Left lung (tissue), 14 donors: ENCODE measurements around the gene SORL1. TPM values are rescaled to one million over a fixed set of nuclear protein-coding genes. Genes with fewer than 3 reads are reported as not detected.
"Not testable (repeated sequence)": the region's sequence is repeated elsewhere in the genome, so short reads cannot be mapped to it uniquely, and the experiment has no call there.

ENCODE experiments used
- ATAC-seq: fragments of 200-7000 bp; cut with Tn5 transposase; one replicate; pipeline ENCODE4 v1.9.1; 2020; ENCODE audit warnings: moderate library complexity
- DNase-seq, 4 donors: peaks; one replicate each; pipeline ENCODE4 v3.0.0-alpha.2; 2013 to 2020
- H3K27ac ChIP-seq, 2 donors: fragments of 200-600 bp; sonication (generic) in 1 of 2; one replicate each; pipeline versions ENCODE4 v1.5.0 to v1.8.0; 2020 to 2021
- H3K27me3 ChIP-seq, 2 donors: fragments of 200-600 bp; sonication (generic) in 1 of 2; one replicate each; pipeline versions ENCODE4 v1.5.0 to v1.8.0; 2020 to 2021
- H3K36me3 ChIP-seq, 2 donors: fragments of 200-600 bp; sonication (generic) in 1 of 2; one replicate each; pipeline versions ENCODE4 v1.5.0 to v1.8.0; 2020 to 2021
- H3K4me1 ChIP-seq, 2 donors: fragments of 200-600 bp; one replicate each; pipeline ENCODE4 v1.8.0; 2021
- H3K4me3 ChIP-seq, 2 donors: fragments of 200-600 bp; sonication (generic) in 1 of 2; one replicate each; pipeline versions ENCODE4 v1.5.0 to v1.8.0; 2020 to 2021; ENCODE audit warnings: mild to moderate bottlenecking in 1 of 2
- H3K9me3 ChIP-seq, 2 donors: fragments of 200-600 bp; sonication (generic) in 1 of 2; one replicate each; pipeline versions ENCODE4 v1.5.0 to v1.8.0; 2020 to 2021
- CTCF ChIP-seq, 2 donors: fragments of 200-600 bp; sonication (generic) in 1 of 2; IDR thresholded peaks; one replicate each; pipeline versions ENCODE4 v1.5.0 to v1.8.0; 2021; ENCODE audit warnings: antibody characterized with exemption in 2 of 2
- intact Hi-C, 2 donors: fragments of 100-400 bp; cut with DNase I; formaldehyde crosslinking; loops; one replicate each; pipeline versions ENCODE4 v1.11.2 to v1.14.2; 2022
- long read RNA-seq, 12 donors: library from polyadenylated mRNA in 2 of 12; unstranded in 2 of 12; transcript quantifications; one replicate each; pipeline ENCODE4 v2.0.0 and lab custom pipeline, GENCODE V29; 2019 to 2026
- polyA plus RNA-seq, 6 donors: library from polyadenylated mRNA; unstranded; fragments of 120-200 nt; gene quantifications; one replicate each; pipeline ENCODE4 v1.2.1, GENCODE V29; 2013; ENCODE audit not compliant: insufficient read length in 6 of 6
- total RNA-seq, 2 donors: library from RNA; stranded (reverse); fragmentation: NEBNext Ultra II Directional; extraction: Animal tissue kit (Norgen Biotek cat#: 25700); gene quantifications; one replicate each; pipeline ENCODE4 v1.2.1, GENCODE V29; 2021
- donor health status: DM: no; HTN: yes; CAD: no.
- donor health status: DM: no; HTN: no; CAD: no.

The SORL1 gene
- total RNA-seq, result 100 to 1,000 TPM in 1 of 2 donors, 10 to 100 TPM in 1; 44.9 to 114 TPM
- polyA plus RNA-seq, result 10 to 100 TPM; 29.8 to 36.5 (median 32.0) TPM
- long read RNA-seq, donor 1, transcript SORL1-205 (2 exons, 1,765 nt), result major isoform, 25 of 27 reads
- long read RNA-seq, donor 1, partial matches to known transcripts, result 0 of 27 reads
- long read RNA-seq, donor 1, other reads (novel, unspliced or antisense), result 0 of 27 reads
- long read RNA-seq, donor 2, transcript SORL1-205 (2 exons, 1,765 nt), result major isoform, 19 of 19 reads
- long read RNA-seq, donor 2, partial matches to known transcripts, result 0 of 19 reads
- long read RNA-seq, donor 2, other reads (novel, unspliced or antisense), result 0 of 19 reads
- long read RNA-seq, donor 3, transcript SORL1-205 (2 exons, 1,765 nt), result major isoform, 14 of 14 reads
- long read RNA-seq, donor 3, partial matches to known transcripts, result 0 of 14 reads
- long read RNA-seq, donor 3, other reads (novel, unspliced or antisense), result 0 of 14 reads
- long read RNA-seq, donor 4, partial matches to known transcripts, result 1 of 5 reads
- long read RNA-seq, donor 4, other reads (novel, unspliced or antisense), result 4 of 5 reads
- long read RNA-seq, donor 5, full-length matches to known transcripts, result 13 of 13 reads
- long read RNA-seq, donor 5, partial matches to known transcripts, result 0 of 13 reads
- long read RNA-seq, donor 5, other reads (novel, unspliced or antisense), result 0 of 13 reads
- long read RNA-seq, donor 6, transcript SORL1-205 (2 exons, 1,765 nt), result major isoform, 11 of 30 reads
- long read RNA-seq, donor 6, partial matches to known transcripts, result 19 of 30 reads
- long read RNA-seq, donor 6, other reads (novel, unspliced or antisense), result 0 of 30 reads
- long read RNA-seq, donor 7, transcript SORL1-205 (2 exons, 1,765 nt), result major isoform, 5 of 5 reads
- long read RNA-seq, donor 7, partial matches to known transcripts, result 0 of 5 reads
- long read RNA-seq, donor 7, other reads (novel, unspliced or antisense), result 0 of 5 reads
- long read RNA-seq, donor 8, transcript SORL1-205 (2 exons, 1,765 nt), result major isoform, 14 of 14 reads
- long read RNA-seq, donor 8, partial matches to known transcripts, result 0 of 14 reads
- long read RNA-seq, donor 8, other reads (novel, unspliced or antisense), result 0 of 14 reads
- long read RNA-seq, donor 9, result 0 reads
- long read RNA-seq, donor 10, partial matches to known transcripts, result 2 of 3 reads
- long read RNA-seq, donor 10, other reads (novel, unspliced or antisense), result 1 of 3 reads
- long read RNA-seq, donor 11, transcript SORL1-205 (2 exons, 1,765 nt), result major isoform, 30 of 31 reads
- long read RNA-seq, donor 11, partial matches to known transcripts, result 0 of 31 reads
- long read RNA-seq, donor 11, other reads (novel, unspliced or antisense), result 0 of 31 reads
- long read RNA-seq, donor 12, transcript SORL1-205 (2 exons, 1,765 nt), result major isoform, 18 of 20 reads
- long read RNA-seq, donor 12, partial matches to known transcripts, result 0 of 20 reads
- long read RNA-seq, donor 12, other reads (novel, unspliced or antisense), result 0 of 20 reads

- peak; percentile 38 to 53 for TF ChIP-seq CTCF (IDR thresholded peaks at IDR 0.05)
- peaks cover 0 to 91% of the 10 kb centered on the region in 2 donors for H3K4me1 ChIP-seq
- peak; percentile 75 to 95 (median 82) for DNase-seq
- peaks cover 0 to 14% of the 10 kb centered on the region in 2 donors for H3K27me3 ChIP-seq
- ATAC-seq, result peak; percentile 93
- no peaks in the 10 kb centered on the region for H3K36me3 ChIP-seq
- intact Hi-C loops, result no loop called here
- H3K27ac ChIP-seq, result peak within 1 kb of the TSS; percentile 46 to 94
- H3K9me3 ChIP-seq, result no peaks in the 10 kb centered on the region
- H3K4me3 ChIP-seq, result peak within 1 kb of the TSS; percentile 81 to 85
Measured at GRCh38 chr11:121451986-121452608, at the start of gene SORL1. Gene SORL1, plus strand, starts transcription at chr11:121452314. Its CDS starts 18 bp downstream, at chr11:121452332.

GRCh38 chr11:121405646-121406045, 46.5 kb upstream of the SORL1 start:
- TF ChIP-seq CTCF (IDR thresholded peaks at IDR 0.05), result no peak
- intact Hi-C loops, result no loop called here
- H3K4me3 ChIP-seq, result no peak overlapping the region

GRCh38 chr11:121406291-121406690, 45.8 kb upstream of the SORL1 start:
- peaks cover 0 to 5% of the 10 kb centered on the region in 2 donors for H3K4me1 ChIP-seq
- no peaks in the 10 kb centered on the region for H3K9me3 ChIP-seq
- H3K4me3 ChIP-seq, result no peak overlapping the region
- no peaks in the 10 kb centered on the region for H3K27me3 ChIP-seq
- intact Hi-C loops, result no loop called here
- H3K36me3 ChIP-seq, result no peaks in the 10 kb centered on the region
- no peak for TF ChIP-seq CTCF (IDR thresholded peaks at IDR 0.05)
- peak overlapping the region in 1 of 2 donors; percentile 62 for H3K27ac ChIP-seq
- no peak for ATAC-seq
- no peak for DNase-seq

More at GRCh38 chr11:121405646-121406045, 46.5 kb upstream of the SORL1 start:
- Histone ChIP-seq H3K36me3 (no peaks in the 10 kb centered on the region), H3K27ac (peak overlapping the region in 1 of 2 donors; percentile 62), H3K27me3 (no peaks in the 10 kb centered on the region), H3K4me1 (peaks cover 0 to 5% of the 10 kb centered on the region in 2 donors), H3K9me3 (no peaks in the 10 kb centered on the region)
- ATAC-seq (no peak), DNase-seq (no peak)

GRCh38 chr11:121408830-121409229, 43.3 kb upstream of the SORL1 start:
- H3K9me3 ChIP-seq, result no peaks in the 10 kb centered on the region
- no peak for TF ChIP-seq CTCF (IDR thresholded peaks at IDR 0.05)
- DNase-seq, result no peak
- no peaks in the 10 kb centered on the region for H3K36me3 ChIP-seq
- no peak overlapping the region for H3K4me3 ChIP-seq
- no peak for ATAC-seq
- peaks cover 0 to 5% of the 10 kb centered on the region in 2 donors for H3K4me1 ChIP-seq
- no peak overlapping the region for H3K27ac ChIP-seq
- intact Hi-C loops, result no loop called here
- no peaks in the 10 kb centered on the region for H3K27me3 ChIP-seq

- H3K36me3 ChIP-seq, ATAC-seq, H3K9me3 ChIP-seq, DNase-seq, H3K27ac ChIP-seq, H3K4me3 ChIP-seq, intact Hi-C loops, H3K27me3 ChIP-seq: not testable (repeated sequence)
- peaks cover 0 to 16% of the 10 kb centered on the region in 2 donors for H3K4me1 ChIP-seq
Measured at GRCh38 chr11:121410041-121410440, 42.1 kb upstream of the SORL1 start.

- H3K4me1 ChIP-seq, result peaks cover 5 to 23% of the 10 kb centered on the region in 2 donors
- H3K9me3 ChIP-seq, H3K27ac ChIP-seq, H3K27me3 ChIP-seq, H3K4me3 ChIP-seq, DNase-seq, intact Hi-C loops, ATAC-seq, H3K36me3 ChIP-seq: not testable (repeated sequence)
Measured at GRCh38 chr11:121411330-121411729, 40.8 kb upstream of the SORL1 start.
